GM18520 (cell line): ENCODE measurements around the gene EEF1AKMT2.
A peak's percentile ranks its signal among the peaks of the same experiment; 100 is the strongest.

Experiments
- ATAC-seq: cut with Tn5 transposase; IDR thresholded peaks from one replicate; pipeline ENCODE4 v1.9.1; 2021; ENCODE audit not compliant: unreplicated experiment

The EEF1AKMT2 gene

DNA sequence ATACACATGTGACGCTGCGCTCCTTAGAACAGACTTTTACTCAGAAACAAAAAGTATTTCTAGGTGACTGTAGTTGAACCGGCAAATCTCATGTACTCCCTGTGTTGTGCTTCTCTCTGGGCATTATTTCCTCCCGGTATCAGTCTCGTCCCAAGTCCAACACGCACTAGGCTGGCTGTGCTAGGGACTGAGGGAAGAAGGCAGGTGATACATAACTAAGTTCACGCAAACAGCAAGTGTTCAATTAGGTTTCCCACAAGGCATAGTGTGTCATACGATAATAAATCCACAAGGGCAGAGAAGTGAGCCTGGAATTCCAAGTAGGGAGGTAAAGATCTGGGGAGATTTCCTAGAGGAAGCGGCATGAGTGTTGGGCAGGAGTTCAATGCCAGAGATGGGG is 67.9 kb downstream of the EEF1AKMT2 start:
- ATAC-seq = no peak

DNA sequence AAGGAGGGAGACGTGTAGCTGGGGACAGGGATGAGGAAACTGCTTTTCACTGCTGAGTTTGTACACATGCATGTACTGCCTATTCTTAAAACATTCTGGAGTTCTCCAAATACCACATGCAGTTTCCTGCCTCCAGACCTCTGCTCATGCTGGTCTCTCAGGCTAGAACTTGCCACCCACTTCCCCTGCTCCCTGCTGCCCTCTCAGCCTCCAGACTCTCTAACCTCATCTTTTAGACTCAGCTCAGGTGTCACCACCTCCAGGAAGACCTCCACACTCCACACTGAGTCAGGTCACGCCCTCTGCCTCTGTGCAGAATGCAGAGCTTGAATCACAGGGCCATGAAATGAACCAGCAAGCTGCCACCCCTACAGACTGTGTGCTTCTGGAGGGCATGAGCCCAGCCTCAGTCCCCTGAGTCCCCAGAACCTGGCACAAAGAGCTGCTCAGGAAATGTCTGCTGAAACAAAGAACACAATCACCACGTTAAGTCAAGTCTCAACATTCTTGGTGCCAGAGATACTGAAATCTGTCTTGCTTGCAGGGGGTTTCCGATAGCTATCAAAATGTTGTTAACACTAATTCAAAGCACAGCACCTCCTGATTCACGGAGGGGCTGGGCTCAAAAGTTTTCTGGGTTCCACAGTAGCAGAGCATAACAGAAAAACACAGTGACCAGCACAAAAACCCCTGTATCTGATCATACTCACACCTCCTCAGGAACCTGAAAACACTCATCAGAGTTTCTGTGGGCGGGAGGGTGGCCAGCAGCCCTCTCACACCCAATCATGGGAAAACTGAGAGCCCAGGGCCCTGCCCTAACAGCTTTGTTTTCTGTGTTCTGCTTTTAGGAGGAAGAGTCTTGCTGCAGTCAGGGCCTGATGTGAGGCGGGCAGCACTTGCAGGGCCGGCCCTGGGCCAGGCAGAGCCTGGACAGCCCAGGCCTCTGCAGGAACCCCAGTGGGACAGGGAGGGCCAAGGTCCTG is 68.6 kb downstream of the EEF1AKMT2 start:
- peak; percentile 56 for ATAC-seq

DNA sequence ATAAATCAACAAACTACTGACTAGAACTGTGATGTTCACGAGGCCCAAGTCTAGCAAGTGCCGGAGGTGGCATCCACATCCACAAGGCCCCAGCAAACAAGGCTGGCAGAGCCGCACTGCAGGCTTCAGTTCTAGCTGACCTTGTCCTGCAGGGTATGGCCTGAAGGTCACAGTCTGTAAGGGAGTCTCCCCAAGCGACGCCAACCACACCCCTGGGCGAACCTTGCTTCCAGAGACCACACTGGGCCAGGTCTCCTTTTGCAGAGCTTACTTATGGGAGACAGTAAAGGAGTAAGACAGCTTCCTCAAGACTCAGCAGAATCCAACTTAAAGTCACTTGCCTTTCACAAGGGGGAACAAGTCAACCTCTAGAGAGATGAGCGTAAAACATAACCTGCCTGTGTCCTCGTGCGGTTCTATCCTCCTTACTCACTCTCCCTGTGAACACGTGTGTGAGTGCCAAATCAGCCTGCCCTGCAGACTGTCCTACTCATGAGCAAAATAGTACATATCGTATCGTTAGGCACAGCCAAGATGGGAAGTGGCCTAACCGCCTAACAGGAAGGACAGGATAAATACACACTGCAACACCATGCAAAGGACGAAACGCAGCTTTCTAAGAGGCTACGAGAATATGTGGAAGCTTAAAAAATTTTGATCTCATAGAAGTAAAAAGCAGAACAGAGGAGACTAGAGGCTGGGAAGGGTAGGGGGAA is 70.2 kb downstream of the EEF1AKMT2 start:
- ATAC-seq = no peak

DNA sequence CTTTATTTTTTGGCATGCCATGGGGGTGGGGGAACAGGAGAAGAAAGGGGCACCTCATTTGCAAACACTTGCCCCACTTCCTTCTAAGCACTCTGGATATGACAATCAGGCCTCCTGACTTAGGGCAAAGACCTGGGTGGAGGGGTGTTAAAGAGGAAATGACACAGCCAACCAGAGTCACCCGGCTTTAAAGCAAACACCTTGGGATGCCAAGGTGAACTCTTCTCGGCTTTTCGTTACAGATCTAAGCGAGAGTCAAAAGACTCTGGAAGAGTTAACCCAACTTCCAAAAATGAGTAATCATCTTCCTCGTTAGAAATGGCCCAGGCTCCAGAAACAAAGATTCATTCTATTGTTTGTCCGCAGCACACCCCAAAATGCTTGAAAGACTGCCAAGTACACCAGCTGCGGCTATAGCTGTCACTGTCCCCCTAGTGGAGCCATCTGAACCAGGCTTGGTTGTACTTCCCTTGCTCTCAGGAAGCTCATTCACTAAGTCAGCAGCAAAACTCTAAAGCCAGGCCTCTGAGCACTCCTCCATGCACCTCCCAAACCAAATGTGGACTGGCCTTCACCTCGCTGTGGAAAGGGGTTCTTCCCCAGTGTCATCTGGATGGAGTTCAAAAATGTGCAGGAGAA is 72.4 kb downstream of the EEF1AKMT2 start:
- ATAC-seq = peak; percentile 26

DNA sequence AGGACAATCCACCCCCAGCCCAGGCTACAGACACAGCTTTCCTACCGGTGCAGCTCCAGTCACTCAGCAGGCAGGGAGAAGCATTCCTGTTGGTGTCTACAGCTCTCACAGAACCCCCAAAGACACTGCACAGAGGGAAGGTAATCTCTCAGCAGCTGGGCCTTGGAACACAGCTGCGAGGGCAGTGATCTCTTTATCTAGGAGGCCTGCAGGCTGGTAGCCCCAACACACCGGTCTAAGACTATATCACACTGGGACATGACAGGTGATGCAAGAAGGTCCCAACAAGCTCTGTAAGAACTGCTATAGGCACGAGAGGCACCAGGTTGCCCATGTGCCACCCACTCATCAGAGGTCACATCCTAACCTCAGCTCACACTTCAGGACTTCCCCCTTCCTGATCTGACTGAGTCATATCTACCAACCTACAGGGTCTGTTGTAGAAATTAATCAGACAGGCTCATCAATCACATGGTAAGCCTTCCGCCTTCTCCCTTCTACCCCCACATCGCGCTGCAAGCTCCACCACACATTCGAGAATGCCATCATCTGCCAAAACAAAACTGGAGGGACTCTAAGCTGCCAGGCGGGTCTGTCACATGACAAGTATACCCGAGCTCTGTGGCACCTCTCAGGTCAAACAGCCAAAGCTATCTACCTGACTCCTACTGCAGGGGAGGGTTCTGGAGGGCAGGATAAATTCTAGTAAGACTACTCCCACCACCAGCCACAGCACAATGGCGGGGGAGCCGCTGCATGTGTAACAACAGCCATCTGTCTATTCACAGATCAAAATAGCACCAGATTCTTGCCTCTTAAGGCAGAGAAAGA is 73.6 kb downstream of the EEF1AKMT2 start:
- peak; percentile 64 for ATAC-seq

DNA sequence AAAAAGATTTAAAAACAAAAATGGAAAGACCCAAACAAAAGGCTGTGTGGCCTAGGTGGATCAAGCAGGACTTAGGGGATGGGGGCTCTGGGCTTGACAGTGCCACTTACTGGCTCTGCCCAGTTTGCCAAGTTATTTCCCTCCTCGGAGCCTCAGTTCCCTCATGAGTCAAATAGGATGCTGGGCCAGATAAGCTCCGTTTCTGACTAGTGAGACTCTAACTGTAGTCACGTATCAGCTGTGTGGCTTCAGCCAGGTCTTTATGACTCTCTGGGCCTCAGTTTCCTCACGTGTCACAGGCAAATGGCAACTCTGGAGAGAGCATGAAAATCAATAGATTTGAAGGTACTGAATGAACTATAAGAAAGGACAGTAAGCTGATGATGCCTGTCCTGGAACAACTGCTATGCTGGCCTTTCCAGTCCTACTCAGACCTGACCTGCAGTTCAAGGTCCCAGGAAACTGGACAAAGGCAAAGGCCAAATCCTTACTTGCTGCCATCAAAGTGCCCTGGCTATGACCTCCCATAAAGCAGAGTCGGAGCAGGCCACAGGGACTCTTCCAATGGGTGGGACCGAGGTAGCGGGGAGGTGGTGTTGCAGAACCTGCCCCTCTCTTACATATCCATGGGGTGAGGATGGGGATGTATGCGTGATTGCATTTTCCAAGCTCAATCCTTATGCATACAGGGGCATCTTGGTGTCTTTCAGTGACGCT is 74.5 kb downstream of the EEF1AKMT2 start:
- ATAC-seq = no peak

DNA sequence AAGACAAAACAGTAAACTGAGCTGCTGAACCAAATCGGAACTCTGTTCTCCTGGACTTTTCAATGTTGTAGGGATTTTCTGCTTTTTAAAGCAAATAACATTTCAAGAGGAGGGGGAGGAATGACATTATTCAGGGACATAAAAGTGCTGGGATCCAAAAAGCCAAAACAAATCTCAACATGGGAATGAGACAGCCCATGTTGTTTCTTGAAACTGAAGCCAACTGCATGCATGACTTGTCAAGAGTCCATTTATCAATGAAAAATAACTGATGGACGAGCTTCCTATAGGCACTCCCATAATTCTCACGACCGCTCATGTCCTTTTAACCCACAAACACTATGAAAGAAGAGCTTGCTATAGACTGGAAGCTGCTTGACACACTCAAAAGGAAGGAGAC is 75.3 kb downstream of the EEF1AKMT2 start:
- no peak for ATAC-seq

DNA sequence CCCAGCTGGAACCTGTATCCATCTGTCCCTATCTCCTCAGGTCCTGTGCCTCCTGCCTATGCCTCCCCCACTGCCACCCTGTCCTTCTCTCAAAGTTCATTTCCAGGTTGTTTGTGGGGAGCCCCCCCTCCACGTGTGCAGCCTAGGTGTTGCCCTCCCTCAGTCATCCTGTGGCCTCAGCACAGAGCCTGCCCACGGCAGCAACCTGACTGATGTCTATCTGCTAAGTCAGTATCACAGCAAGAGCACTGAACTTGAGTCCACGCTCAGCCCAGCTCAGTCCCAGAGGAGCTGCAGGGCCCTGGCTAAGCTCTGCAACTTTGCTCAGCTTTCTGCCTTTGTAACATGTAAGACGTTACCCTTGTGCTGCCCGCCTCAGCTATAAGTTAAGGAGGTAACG is 76.2 kb downstream of the EEF1AKMT2 start:
- ATAC-seq = no peak

DNA sequence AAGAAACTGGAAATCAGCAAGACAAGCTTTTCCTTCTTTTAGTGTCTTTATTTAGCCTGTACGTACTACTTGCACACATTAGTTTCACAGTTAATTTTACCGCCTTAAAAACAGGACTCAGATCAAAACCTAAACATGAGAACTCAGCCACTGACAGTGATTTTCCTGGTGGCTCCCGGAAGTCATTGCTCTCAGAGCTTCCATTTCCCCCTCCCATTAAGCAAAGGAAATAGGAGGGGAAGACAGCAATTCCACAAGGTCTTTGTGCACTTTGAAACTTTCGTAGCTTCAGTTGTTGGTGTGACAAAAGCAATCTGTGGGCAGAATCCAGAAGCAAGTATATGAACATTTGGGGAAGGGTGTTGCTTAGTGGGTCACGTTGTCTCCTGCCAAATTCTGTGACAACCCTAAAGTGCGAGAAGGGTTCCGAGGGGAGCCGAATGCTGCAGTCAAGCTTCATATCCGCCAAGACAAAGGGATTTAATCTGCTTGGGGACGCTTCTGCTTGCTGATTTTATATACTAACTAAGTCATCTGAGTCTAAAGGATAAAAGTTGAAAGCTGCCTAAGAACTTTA is 77.9 kb downstream of the EEF1AKMT2 start:
- ATAC-seq = no peak

DNA sequence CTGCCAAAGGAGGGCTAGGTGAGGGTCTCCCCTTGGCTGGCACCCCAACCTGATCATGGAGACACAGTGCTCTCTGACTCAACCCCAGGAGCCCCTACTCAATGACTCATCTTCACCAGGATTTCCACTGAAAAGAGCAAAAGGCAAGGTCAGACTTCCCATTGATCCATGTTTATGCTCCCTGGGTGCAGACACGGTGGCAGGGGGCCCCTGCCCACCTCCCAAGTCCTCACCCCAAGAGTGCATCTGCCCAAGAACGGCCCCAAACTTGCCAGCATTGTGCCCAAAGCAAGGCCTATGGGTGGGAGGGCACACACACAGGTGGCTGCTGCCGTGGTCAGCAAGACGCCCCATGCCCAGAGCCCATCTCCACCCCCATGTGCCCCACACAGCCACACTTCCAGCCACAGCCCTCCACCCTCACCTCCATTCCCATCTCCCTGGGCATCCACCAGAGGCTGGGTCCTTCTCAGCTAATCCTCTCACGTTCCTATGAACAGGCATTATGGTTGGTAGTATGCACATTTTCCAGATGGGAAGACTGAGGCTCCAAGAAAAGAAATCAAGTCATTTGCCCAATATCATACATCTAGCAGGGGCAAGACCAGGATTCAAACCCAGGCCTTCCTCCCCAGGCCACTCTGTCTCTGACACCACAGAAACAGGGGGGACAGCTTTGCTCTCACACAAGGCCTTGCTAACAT is 78.8 kb downstream of the EEF1AKMT2 start:
- ATAC-seq = no peak

DNA sequence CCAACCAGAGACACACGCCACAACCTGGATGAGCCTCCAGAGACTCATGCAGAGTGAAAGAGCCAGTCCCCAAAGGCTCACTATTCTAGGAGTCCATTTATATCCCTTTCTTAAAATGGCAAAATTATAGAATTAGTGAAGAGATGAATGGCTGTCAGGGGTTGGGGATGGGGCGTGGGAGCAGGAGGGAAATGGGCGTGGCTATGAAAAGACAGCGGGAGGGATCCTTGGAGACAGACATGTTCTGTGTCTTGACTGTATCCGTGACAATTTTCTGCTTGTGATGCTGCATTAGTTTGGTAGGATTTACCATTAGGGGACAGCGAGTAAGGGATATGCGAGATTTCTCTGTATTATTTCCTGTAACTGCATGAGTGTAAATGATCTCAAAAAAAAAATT is 80.5 kb downstream of the EEF1AKMT2 start:
- no peak for ATAC-seq

DNA sequence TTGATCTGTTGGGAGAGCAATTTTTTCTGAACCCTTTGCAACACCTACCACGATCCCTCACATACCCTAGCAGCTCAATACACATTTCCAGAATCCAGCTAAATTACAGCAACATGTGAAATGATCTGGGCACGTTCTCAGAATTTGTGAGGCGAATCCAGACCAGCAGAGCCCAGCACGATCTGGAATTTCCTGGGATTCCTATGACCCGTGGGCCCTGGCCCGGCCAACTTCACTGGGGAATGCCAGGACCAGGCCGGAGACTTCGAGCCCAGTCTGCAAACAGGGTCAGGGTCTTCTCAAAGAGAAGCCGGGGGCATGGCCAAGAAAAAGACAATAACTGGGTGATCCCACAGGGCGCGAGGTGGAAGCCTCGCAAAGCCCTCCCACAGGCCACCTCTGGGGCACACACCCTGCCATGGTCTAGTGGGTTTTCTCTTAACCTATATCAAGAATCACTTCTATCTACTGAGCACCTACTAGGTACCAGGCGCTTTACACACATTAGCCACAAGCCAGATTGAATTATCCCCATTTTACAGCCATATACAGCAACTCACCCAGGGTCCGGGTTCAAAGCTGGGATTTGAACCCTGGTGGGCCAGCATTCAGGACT is 81.3 kb downstream of the EEF1AKMT2 start:
- no peak for ATAC-seq

DNA sequence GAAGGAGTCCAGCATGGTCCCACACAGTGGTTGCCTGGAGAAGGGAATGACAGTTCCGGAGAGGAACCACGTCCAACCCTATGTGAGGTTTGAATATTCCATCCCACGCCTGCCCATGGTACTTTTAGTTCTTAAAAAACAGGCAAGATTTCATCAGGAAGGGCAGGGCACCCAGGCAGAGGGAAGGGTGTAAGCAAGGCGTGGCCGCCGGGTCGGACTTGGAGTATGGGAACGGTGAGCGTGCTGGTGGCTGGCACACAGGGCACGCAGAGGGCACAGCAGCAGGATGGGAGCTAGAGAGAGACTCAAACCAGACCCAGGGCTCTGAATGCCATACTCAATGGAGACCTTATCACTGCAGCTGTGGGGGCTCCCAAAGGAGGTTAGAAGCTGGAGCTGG is 81.8 kb downstream of the EEF1AKMT2 start:
- ATAC-seq = no peak

DNA sequence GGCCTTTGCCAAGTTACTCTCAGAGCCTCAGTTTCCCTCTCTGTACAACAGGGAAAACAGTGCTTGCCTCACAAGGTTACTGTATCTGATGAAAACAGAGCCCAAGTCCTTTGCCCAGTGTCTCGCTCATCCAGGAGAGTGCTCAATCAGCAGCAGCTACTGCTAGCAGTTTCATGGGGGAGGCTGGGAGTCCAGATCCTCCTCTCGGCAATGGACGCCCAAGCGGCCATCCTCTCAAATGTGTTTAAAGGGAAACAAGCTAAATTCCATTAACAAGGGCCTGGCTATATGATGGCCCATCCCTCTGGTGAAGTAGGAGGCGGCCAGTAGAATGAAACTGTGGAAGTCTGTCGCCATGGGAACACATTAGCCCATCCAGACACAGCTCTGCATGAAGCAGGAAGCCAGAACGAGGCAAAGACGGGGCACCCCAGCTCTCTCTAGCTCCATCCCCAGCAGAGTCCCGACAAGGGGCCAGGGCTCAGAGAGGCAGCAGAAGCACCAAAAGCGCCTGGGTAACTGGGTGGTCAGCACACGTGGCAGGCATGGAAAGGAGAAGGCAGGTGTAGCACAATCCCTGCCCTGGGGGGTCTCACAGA is 82.7 kb downstream of the EEF1AKMT2 start:
- no peak for ATAC-seq

DNA sequence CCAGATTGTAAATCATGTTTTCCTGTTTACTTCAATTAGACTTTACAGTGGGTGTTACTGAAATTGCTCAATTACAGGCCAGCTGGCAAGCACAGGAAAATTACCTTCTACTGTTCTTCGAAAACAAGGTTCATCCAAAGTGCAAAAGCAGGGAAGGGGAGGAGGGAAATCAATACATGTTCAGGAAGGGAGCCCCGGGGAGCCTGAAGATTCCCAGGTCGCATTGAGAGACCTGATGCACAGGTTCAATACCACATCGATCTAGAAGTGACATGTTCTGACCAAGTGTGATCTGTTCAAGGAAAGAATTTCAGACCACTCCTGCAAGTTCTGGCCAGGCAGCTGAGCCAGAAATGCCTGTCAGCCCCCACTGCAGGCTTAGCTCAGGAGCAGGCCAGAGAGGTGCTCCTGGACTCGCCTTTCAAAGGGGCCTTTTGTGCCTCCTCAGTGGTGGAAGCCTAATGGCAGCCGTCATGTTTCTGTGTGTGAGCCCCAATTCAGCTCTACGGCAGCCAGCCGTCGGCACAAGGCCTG is 83.4 kb downstream of the EEF1AKMT2 start:
- no peak for ATAC-seq
